ENCODE results near the gene NUDT17. TPM values are rescaled to one million over a fixed set of nuclear protein-coding genes. Genes with fewer than 3 reads are reported as not detected.
A peak's percentile ranks its signal among the peaks of the same experiment; 100 is the strongest.

Gene NUDT17
- total RNA-seq, 1 donor from 2014 or later, result 3.3 TPM

- no peak for FAIRE-seq
- TF ChIP-seq CTCF (IDR thresholded peaks at IDR 0.05; ENCODE audit: insufficient read depth, low read depth, low read length), result peak; percentile 15
- no peak for TF ChIP-seq EZH2 (IDR thresholded peaks at IDR 0.05; ENCODE audit: insufficient read depth, low read length)
- no peak overlapping the region for H3K4me3 Mint-ChIP-seq (ENCODE audit: unreplicated experiment)
- H3K36me3 ChIP-seq (ENCODE audit: insufficient read depth, low read length), result peaks cover 51% of the 10 kb centered on the region
- H3K9me3 ChIP-seq (ENCODE audit: insufficient read depth, low read depth, low read length), result no peaks in the 10 kb centered on the region
- H3K9me3 Mint-ChIP-seq (ENCODE audit: unreplicated experiment), result no peaks in the 10 kb centered on the region
- H3K9ac ChIP-seq (ENCODE audit: low read length), result no peak overlapping the region
- peaks cover 19% of the 10 kb centered on the region for H3K79me2 ChIP-seq (ENCODE audit: insufficient read depth, low read length)
- peaks cover 13% of the 10 kb centered on the region for H3K4me1 ChIP-seq (ENCODE audit: insufficient read depth, low read length)
- H3K4me1 Mint-ChIP-seq (ENCODE audit: low read depth, unreplicated experiment), result peaks cover 9% of the 10 kb centered on the region
- peaks cover 27% of the 10 kb centered on the region for H4K20me1 ChIP-seq (ENCODE audit: insufficient read depth, low read length)
- H3K36me3 Mint-ChIP-seq (ENCODE audit: low read depth, unreplicated experiment), result peaks cover 30% of the 10 kb centered on the region
- no peak overlapping the region for H2AFZ ChIP-seq (ENCODE audit: low read depth, low read length)
- H3K27me3 Mint-ChIP-seq (ENCODE audit: low read depth, unreplicated experiment), result no peaks in the 10 kb centered on the region
- no peak overlapping the region for H3K27ac Mint-ChIP-seq (ENCODE audit: unreplicated experiment)
- H3K4me3 ChIP-seq (ENCODE audit: insufficient read depth, low read depth, low read length), result no peak overlapping the region
- H3K4me2 ChIP-seq (ENCODE audit: low read length), result no peak overlapping the region
- no peaks in the 10 kb centered on the region for H3K27me3 ChIP-seq (ENCODE audit: insufficient read depth, low read length)
- no peak for DNase-seq (ENCODE audit: low read depth)
- no peak overlapping the region for H3K27ac ChIP-seq (ENCODE audit: low read depth, low read length)
Measured at GRCh38 chr1:145855426-145855948, 10.1 kb downstream of the NUDT17 start.

- no peaks in the 10 kb centered on the region for H3K27me3 Mint-ChIP-seq (ENCODE audit: low read depth, unreplicated experiment)
- FAIRE-seq (no peak), DNase-seq (ENCODE audit: low read depth) (no peak)
- peaks cover 19% of the 10 kb centered on the region for H3K79me2 ChIP-seq (ENCODE audit: insufficient read depth, low read length)
- H2AFZ ChIP-seq (ENCODE audit: low read depth, low read length), result no peak overlapping the region
- no peak overlapping the region for H3K9ac ChIP-seq (ENCODE audit: low read length)
- H3K36me3 Mint-ChIP-seq (ENCODE audit: low read depth, unreplicated experiment), result peaks cover 23% of the 10 kb centered on the region
- H3K4me3 ChIP-seq (ENCODE audit: insufficient read depth, low read depth, low read length), result no peak overlapping the region
- TF ChIP-seq CTCF (IDR thresholded peaks at IDR 0.05; ENCODE audit: insufficient read depth, low read depth, low read length) (no peak), EZH2 (IDR thresholded peaks at IDR 0.05; ENCODE audit: insufficient read depth, low read length) (no peak)
- no peaks in the 10 kb centered on the region for H3K27me3 ChIP-seq (ENCODE audit: insufficient read depth, low read length)
- no peak overlapping the region for H3K27ac Mint-ChIP-seq (ENCODE audit: unreplicated experiment)
- peaks cover 39% of the 10 kb centered on the region for H3K36me3 ChIP-seq (ENCODE audit: insufficient read depth, low read length)
- no peaks in the 10 kb centered on the region for H3K9me3 ChIP-seq (ENCODE audit: insufficient read depth, low read depth, low read length)
- no peaks in the 10 kb centered on the region for H3K9me3 Mint-ChIP-seq (ENCODE audit: unreplicated experiment)
- peaks cover 11% of the 10 kb centered on the region for H3K4me1 ChIP-seq (ENCODE audit: insufficient read depth, low read length)
- no peak overlapping the region for H3K27ac ChIP-seq (ENCODE audit: low read depth, low read length)
- peaks cover 5% of the 10 kb centered on the region for H3K4me1 Mint-ChIP-seq (ENCODE audit: low read depth, unreplicated experiment)
- peak overlapping the region; percentile 90 for H3K4me2 ChIP-seq (ENCODE audit: low read length)
- H3K4me3 Mint-ChIP-seq (ENCODE audit: unreplicated experiment), result peak overlapping the region; percentile 47
- H4K20me1 ChIP-seq (ENCODE audit: insufficient read depth, low read length), result peaks cover 27% of the 10 kb centered on the region
Measured at GRCh38 chr1:145857170-145857569, 11.7 kb downstream of the NUDT17 start.

- peaks cover 19% of the 10 kb centered on the region for H3K79me2 ChIP-seq (ENCODE audit: insufficient read depth, low read length)
- H3K9me3 ChIP-seq (ENCODE audit: insufficient read depth, low read depth, low read length), result no peaks in the 10 kb centered on the region
- TF ChIP-seq EZH2 (IDR thresholded peaks at IDR 0.05; ENCODE audit: insufficient read depth, low read length), result no peak
- TF ChIP-seq CTCF (IDR thresholded peaks at IDR 0.05; ENCODE audit: insufficient read depth, low read depth, low read length), result no peak
- Mint-ChIP-seq H3K36me3 (ENCODE audit: low read depth, unreplicated experiment) (peaks cover 22% of the 10 kb centered on the region), H3K27me3 (ENCODE audit: low read depth, unreplicated experiment) (peaks cover 4% of the 10 kb centered on the region), H3K4me1 (ENCODE audit: low read depth, unreplicated experiment) (peaks cover 5% of the 10 kb centered on the region), H3K9me3 (ENCODE audit: unreplicated experiment) (no peaks in the 10 kb centered on the region), H3K4me3 (ENCODE audit: unreplicated experiment) (peak overlapping the region; percentile 96), H3K27ac (ENCODE audit: unreplicated experiment) (no peak overlapping the region)
- peak overlapping the region; percentile 96 for H3K4me3 ChIP-seq (ENCODE audit: insufficient read depth, low read depth, low read length)
- peak overlapping the region; percentile 65 for H3K27ac ChIP-seq (ENCODE audit: low read depth, low read length)
- peak overlapping the region; percentile 76 for H2AFZ ChIP-seq (ENCODE audit: low read depth, low read length)
- H3K4me2 ChIP-seq (ENCODE audit: low read length), result peak overlapping the region; percentile 90
- peaks cover 32% of the 10 kb centered on the region for H3K36me3 ChIP-seq (ENCODE audit: insufficient read depth, low read length)
- FAIRE-seq, result no peak
- H3K9ac ChIP-seq (ENCODE audit: low read length), result peak overlapping the region; percentile 90
- peaks cover 11% of the 10 kb centered on the region for H3K4me1 ChIP-seq (ENCODE audit: insufficient read depth, low read length)
- DNase-seq (ENCODE audit: low read depth), result no peak
- H4K20me1 ChIP-seq (ENCODE audit: insufficient read depth, low read length), result peaks cover 27% of the 10 kb centered on the region
- no peaks in the 10 kb centered on the region for H3K27me3 ChIP-seq (ENCODE audit: insufficient read depth, low read length)
Measured at GRCh38 chr1:145858238-145858900, 12.9 kb downstream of the NUDT17 start.

All from astrocyte (in vitro differentiated cells and primary cell).